Stimulated activated CD8-positive, alpha-beta memory T cell treated with anti-CD3 and anti-CD28 coated beads, Interleukin-4, amount 100 ng/mL, for 1 hour (primary cell): Measurements from ENCODE around the gene GLE1.

ENCODE experiments used
- DNase-seq, 2 donors: peaks; one replicate each; pipeline ENCODE4 v3.0.0-alpha.2; 2020; ENCODE audit warnings: low read depth in 2 of 2, low spot score in 1 of 2

The GLE1 gene

DNA sequence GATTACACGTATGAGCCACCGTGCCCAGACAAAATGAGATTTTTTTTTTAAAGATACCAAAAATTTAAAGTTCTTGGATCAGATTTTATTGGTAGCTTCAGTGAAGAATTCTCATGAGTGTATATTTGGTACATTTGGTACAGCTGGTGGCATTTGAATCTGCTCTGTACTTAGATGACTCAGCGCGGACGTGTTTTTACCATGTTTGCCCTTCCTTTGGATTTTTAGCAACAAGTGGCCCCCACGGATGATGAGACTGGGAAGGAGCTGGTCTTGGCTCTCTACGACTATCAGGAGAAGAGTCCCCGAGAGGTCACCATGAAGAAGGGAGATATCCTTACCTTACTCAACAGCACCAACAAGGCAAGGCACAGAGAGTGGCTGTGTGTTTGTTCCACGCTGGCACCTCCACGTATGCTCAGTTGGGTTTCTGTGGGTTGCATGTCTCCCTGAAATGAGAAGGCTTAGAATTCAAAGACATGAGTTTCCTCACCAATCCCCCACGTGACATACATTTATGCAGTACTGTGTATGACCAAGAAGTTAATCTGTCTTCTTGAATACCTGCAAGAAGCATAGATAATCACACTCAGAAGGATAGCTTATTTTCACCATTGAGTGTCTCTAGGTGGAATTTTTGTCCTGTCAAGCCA lies 84.2 kb downstream of the GLE1 start:
- no peak for DNase-seq
